Chondrocyte (in vitro differentiated cells): ENCODE data around the gene ZNF628. TPM values are rescaled to one million over a fixed set of nuclear protein-coding genes. Genes with fewer than 3 reads are reported as not detected.
"Not testable (repeated sequence)": the region's sequence is repeated elsewhere in the genome, so short reads cannot be mapped to it uniquely, and the experiment has no call there.

ENCODE experiments used
- DNase-seq: peaks from one replicate; pipeline ENCODE4 v3.0.0; 2021; ENCODE audit warnings: mixed read lengths, low spot score
- H3K27ac Mint-ChIP-seq: one replicate; pipeline ENCODE4 v1.8.0; 2021; ENCODE audit warnings: mild to moderate bottlenecking, moderate library complexity, mixed read lengths; ENCODE audit not compliant: unreplicated experiment
- H3K27me3 Mint-ChIP-seq: 2 replicates; pipeline ENCODE4 v1.8.0; 2021; ENCODE audit warnings: low read depth, mixed read lengths
- H3K36me3 Mint-ChIP-seq: 2 replicates; pipeline ENCODE4 v1.8.0; 2021; ENCODE audit warnings: low read depth, mixed read lengths
- H3K4me1 Mint-ChIP-seq: 2 replicates; pipeline ENCODE4 v1.8.0; 2021; ENCODE audit warnings: low read depth, mild to moderate bottlenecking, mixed read lengths
- H3K4me3 Mint-ChIP-seq: one replicate; pipeline ENCODE4 v1.8.0; 2021; ENCODE audit warnings: mild to moderate bottlenecking, moderate library complexity, mixed read lengths; ENCODE audit not compliant: unreplicated experiment
- H3K9me3 Mint-ChIP-seq: 2 replicates; pipeline ENCODE4 v1.8.0; 2021; ENCODE audit warnings: low read depth, mixed read lengths
- CTCF ChIP-seq: fragments of 200-600 bp; sonication (generic); IDR thresholded peaks from 2 replicates; pipeline ENCODE4 v1.5.0; 2021; ENCODE audit warnings: antibody characterized with exemption, mild to moderate bottlenecking, moderate library complexity
- total RNA-seq: library from RNA; stranded (reverse); gene quantifications from 3 replicates; pipeline ENCODE4 v1.2.1, GENCODE V29; 2021

The ZNF628 gene
- total RNA-seq, 1 donor from 2014 or later: 9.4 TPM

- Mint-ChIP-seq H3K4me1 (peaks cover 14% of the 10 kb centered on the region), H3K27ac (no peak overlapping the region), H3K36me3 (peaks cover 3% of the 10 kb centered on the region), H3K9me3 (no peaks in the 10 kb centered on the region), H3K4me3 (no peak overlapping the region), H3K27me3 (peaks cover 50% of the 10 kb centered on the region)
- no peak for DNase-seq
- TF ChIP-seq CTCF: no peak
Measured at GRCh38 chr19:55444646-55445045, 31.8 kb upstream of the ZNF628 start.

- no peak for DNase-seq
- H3K36me3 Mint-ChIP-seq: peaks cover 3% of the 10 kb centered on the region
- TF ChIP-seq CTCF: no peak
Measured at GRCh38 chr19:55446060-55446459, 30.4 kb upstream of the ZNF628 start.

DNA sequence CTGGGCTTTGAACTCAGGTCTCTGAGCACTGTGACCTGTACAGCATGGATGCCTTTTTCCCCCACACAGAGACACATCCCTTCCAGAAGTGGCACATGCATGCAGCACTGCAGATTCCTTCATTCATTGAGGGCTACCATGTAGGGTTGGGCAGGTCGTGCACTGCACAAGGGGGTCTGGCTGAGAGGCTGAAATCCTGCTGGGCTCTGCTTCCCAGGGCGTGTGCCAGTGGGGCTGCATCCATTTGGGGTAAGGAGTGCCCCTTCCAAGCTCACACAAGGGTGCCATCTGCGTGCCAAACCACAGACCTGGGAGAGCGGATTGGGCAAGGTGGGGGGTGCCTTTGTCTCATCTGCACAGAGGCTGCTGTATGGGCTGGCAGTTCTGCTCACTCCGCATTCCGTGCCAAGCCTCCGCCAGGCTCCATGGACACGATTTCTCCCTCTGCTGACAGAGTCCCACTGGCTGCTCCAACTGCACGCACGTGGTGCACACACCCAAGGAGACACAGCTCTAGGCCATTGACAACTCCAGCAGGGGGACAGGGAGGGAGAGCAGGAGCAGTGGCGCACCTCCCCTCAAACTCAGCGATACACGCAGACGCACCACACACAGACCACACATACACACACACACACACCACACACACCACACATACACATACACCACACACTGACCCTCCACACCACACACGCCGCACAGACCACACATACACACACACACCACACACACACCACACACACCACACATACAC, 28.8 kb upstream of the ZNF628 start:
- Mint-ChIP-seq H3K4me3 (no peak overlapping the region), H3K4me1 (peaks cover 7% of the 10 kb centered on the region), H3K9me3 (no peaks in the 10 kb centered on the region), H3K36me3 (no peaks in the 10 kb centered on the region), H3K27me3 (peaks cover 39% of the 10 kb centered on the region), H3K27ac (no peak overlapping the region)
- no peak for DNase-seq
- no peak for TF ChIP-seq CTCF

More at GRCh38 chr19:55446060-55446459, 30.4 kb upstream of the ZNF628 start:
- Mint-ChIP-seq H3K9me3 (no peaks in the 10 kb centered on the region), H3K4me1 (peaks cover 11% of the 10 kb centered on the region), H3K4me3 (no peak overlapping the region), H3K27ac (no peak overlapping the region), H3K27me3 (peaks cover 48% of the 10 kb centered on the region)

GRCh38 chr19:55448175-55448490, 28.3 kb upstream of the ZNF628 start:
- not testable (repeated sequence) for H3K27ac Mint-ChIP-seq, H3K9me3 Mint-ChIP-seq, H3K36me3 Mint-ChIP-seq, DNase-seq, H3K4me1 Mint-ChIP-seq, H3K4me3 Mint-ChIP-seq
- peaks cover 37% of the 10 kb centered on the region for H3K27me3 Mint-ChIP-seq

GRCh38 chr19:55449469-55449868, 26.9 kb upstream of the ZNF628 start:
- no peaks in the 10 kb centered on the region for H3K9me3 Mint-ChIP-seq

More at GRCh38 chr19:55449469-55449868, 26.9 kb upstream of the ZNF628 start:
- Mint-ChIP-seq H3K27me3 (peaks cover 29% of the 10 kb centered on the region), H3K36me3 (no peaks in the 10 kb centered on the region), H3K4me3 (no peak overlapping the region), H3K4me1 (peaks cover 10% of the 10 kb centered on the region), H3K27ac (no peak overlapping the region)
- no peak for TF ChIP-seq CTCF
- DNase-seq: no peak
